ENCODE measurements around the gene SPATA13.

SPATA13 gene

DNA sequence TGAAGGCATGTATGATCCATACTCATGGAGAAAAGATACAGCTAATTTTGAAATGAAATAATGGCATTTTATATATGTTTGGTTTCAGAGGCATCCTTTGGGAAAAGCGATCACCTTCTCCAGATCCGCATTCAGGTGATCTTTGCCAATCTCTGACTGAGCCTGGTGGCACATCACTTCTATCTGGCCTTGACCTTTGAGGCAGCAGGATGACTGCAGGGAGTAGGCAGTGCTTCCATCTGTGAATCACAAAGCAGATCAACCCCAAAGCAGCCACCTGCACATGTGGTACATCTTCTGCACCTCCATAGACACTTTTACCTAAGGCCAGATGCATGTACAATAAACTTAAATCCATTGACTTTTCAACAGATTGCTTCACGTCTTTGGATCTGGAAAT is 53.4 kb downstream of the SPATA13 start:
- Histone ChIP-seq H4K20me1 (ENCODE audit: insufficient read depth) (no peaks in the 10 kb centered on the region), H3K4me2 (no peak overlapping the region), H3K4me1 (ENCODE audit: low read depth, poor library complexity, severe bottlenecking) (peaks cover 15% of the 10 kb centered on the region), H2AFZ (ENCODE audit: low read depth) (no peak overlapping the region), H3K9ac (no peak overlapping the region), H3K79me2 (ENCODE audit: insufficient read depth, low read depth) (no peaks in the 10 kb centered on the region), H3K4me3 (IDR thresholded peaks at IDR 0.05; ENCODE audit: insufficient read depth, low read depth, low read length) (no peak overlapping the region), H3K27ac (no peak overlapping the region), H3K36me3 (ENCODE audit: insufficient read depth) (no peaks in the 10 kb centered on the region), H3K27me3 (ENCODE audit: insufficient read depth, low read depth) (no peaks in the 10 kb centered on the region)
- TF ChIP-seq, protein P1, sequence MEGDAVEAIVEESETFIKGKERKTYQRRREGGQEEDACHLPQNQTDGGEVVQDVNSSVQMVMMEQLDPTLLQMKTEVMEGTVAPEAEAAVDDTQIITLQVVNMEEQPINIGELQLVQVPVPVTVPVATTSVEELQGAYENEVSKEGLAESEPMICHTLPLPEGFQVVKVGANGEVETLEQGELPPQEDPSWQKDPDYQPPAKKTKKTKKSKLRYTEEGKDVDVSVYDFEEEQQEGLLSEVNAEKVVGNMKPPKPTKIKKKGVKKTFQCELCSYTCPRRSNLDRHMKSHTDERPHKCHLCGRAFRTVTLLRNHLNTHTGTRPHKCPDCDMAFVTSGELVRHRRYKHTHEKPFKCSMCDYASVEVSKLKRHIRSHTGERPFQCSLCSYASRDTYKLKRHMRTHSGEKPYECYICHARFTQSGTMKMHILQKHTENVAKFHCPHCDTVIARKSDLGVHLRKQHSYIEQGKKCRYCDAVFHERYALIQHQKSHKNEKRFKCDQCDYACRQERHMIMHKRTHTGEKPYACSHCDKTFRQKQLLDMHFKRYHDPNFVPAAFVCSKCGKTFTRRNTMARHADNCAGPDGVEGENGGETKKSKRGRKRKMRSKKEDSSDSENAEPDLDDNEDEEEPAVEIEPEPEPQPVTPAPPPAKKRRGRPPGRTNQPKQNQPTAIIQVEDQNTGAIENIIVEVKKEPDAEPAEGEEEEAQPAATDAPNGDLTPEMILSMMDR (conservative IDR thresholded peaks at IDR 0.05; ENCODE audit: low read depth, low read length), result no peak

DNA sequence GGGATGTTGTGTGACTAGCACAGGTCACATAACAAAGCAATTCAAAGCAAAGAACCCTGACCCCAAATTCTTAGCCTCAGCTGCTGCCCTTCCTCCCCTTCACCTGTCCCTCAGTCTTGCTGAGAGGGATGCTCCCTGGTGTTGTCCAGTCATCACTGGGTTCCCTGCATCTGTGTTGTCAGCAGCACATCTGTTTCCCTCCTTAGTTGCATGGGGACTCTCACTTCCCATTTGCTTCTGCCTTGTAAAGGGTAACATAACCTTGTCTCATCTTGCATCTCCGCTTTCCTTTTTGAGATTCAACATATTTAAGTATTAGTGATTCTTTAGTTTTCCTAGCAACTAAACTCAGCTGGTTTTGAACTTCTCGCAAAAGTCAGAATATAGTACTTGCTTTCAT is 54.0 kb downstream of the SPATA13 start:
- H3K9ac ChIP-seq, result no peak overlapping the region
- no peaks in the 10 kb centered on the region for H3K79me2 ChIP-seq (ENCODE audit: insufficient read depth, low read depth)
- H3K4me1 ChIP-seq (ENCODE audit: low read depth, poor library complexity, severe bottlenecking), result peaks cover 15% of the 10 kb centered on the region
- H3K36me3 ChIP-seq (ENCODE audit: insufficient read depth), result no peaks in the 10 kb centered on the region
- no peak overlapping the region for H3K4me2 ChIP-seq
- no peaks in the 10 kb centered on the region for H4K20me1 ChIP-seq (ENCODE audit: insufficient read depth)
- H3K27me3 ChIP-seq (ENCODE audit: insufficient read depth, low read depth), result no peaks in the 10 kb centered on the region
- H3K4me3 ChIP-seq (IDR thresholded peaks at IDR 0.05; ENCODE audit: insufficient read depth, low read depth, low read length), result no peak overlapping the region
- TF ChIP-seq, protein P1 (conservative IDR thresholded peaks at IDR 0.05; ENCODE audit: low read depth, low read length), result no peak
- no peak overlapping the region for H2AFZ ChIP-seq (ENCODE audit: low read depth)
- no peak overlapping the region for H3K27ac ChIP-seq

DNA sequence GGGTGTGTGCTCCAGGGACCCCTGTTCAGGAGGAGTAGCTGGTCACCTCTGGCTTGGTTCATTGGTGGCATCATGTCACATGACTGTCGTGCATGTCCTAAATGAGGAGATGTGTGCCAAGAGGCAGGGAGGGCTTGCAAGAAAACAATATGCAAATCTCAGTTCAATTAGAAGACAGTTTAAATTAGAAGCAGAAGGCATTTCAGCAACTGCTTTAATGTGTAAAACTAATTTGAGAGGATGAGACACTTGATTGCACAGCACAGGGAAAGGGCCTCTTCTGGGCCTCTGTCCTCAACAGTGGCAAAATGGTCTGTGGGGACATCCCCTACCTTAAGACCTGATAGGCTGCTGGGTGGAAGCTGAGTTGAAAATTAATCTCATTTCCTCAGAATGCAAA is 54.6 kb downstream of the SPATA13 start:
- Histone ChIP-seq H3K36me3 (ENCODE audit: insufficient read depth) (no peaks in the 10 kb centered on the region), H3K4me2 (no peak overlapping the region), H3K4me1 (ENCODE audit: low read depth, poor library complexity, severe bottlenecking) (peaks cover 15% of the 10 kb centered on the region), H3K27me3 (ENCODE audit: insufficient read depth, low read depth) (no peaks in the 10 kb centered on the region), H3K9ac (no peak overlapping the region), H4K20me1 (ENCODE audit: insufficient read depth) (no peaks in the 10 kb centered on the region), H3K27ac (no peak overlapping the region), H3K4me3 (IDR thresholded peaks at IDR 0.05; ENCODE audit: insufficient read depth, low read depth, low read length) (no peak overlapping the region), H2AFZ (ENCODE audit: low read depth) (no peak overlapping the region), H3K79me2 (ENCODE audit: insufficient read depth, low read depth) (no peaks in the 10 kb centered on the region)
- TF ChIP-seq, protein P1 (conservative IDR thresholded peaks at IDR 0.05; ENCODE audit: low read depth, low read length), result no peak

DNA sequence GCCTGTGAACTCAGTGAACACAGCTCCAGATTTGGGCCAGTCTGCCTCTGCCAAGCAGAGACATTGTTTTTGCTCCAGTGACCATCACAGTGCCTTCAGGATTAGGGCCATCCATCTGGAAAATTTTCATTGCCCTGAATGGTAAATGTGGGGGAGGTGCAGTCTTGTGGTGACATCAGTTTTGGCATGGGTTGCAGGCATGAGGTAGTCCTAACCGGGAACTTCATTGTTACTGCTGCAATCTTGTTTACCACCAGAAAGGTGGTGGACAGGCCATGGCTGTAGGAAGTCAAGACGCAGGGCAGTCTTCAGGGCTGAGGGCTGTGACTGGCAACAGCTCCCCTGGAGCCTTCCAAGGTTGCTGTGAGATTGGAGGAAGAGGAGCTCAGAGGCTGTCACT is 55.2 kb downstream of the SPATA13 start:
- TF ChIP-seq, protein P1 (conservative IDR thresholded peaks at IDR 0.05; ENCODE audit: low read depth, low read length), result no peak
- H3K4me2 ChIP-seq, result no peak overlapping the region
- H3K4me1 ChIP-seq (ENCODE audit: low read depth, poor library complexity, severe bottlenecking), result peaks cover 15% of the 10 kb centered on the region
- no peaks in the 10 kb centered on the region for H4K20me1 ChIP-seq (ENCODE audit: insufficient read depth)
- no peak overlapping the region for H3K9ac ChIP-seq
- H3K4me3 ChIP-seq (IDR thresholded peaks at IDR 0.05; ENCODE audit: insufficient read depth, low read depth, low read length), result no peak overlapping the region
- H2AFZ ChIP-seq (ENCODE audit: low read depth), result no peak overlapping the region
- H3K27ac ChIP-seq, result no peak overlapping the region
- H3K27me3 ChIP-seq (ENCODE audit: insufficient read depth, low read depth), result no peaks in the 10 kb centered on the region
- no peaks in the 10 kb centered on the region for H3K79me2 ChIP-seq (ENCODE audit: insufficient read depth, low read depth)
- no peaks in the 10 kb centered on the region for H3K36me3 ChIP-seq (ENCODE audit: insufficient read depth)

Data from KMS-11 (cell line).